Measurements from ENCODE around the gene PCDHGA4.
"Not testable (repeated sequence)": the region's sequence is repeated elsewhere in the genome, so short reads cannot be mapped to it uniquely, and the experiment has no call there.

The PCDHGA4 gene

DNA sequence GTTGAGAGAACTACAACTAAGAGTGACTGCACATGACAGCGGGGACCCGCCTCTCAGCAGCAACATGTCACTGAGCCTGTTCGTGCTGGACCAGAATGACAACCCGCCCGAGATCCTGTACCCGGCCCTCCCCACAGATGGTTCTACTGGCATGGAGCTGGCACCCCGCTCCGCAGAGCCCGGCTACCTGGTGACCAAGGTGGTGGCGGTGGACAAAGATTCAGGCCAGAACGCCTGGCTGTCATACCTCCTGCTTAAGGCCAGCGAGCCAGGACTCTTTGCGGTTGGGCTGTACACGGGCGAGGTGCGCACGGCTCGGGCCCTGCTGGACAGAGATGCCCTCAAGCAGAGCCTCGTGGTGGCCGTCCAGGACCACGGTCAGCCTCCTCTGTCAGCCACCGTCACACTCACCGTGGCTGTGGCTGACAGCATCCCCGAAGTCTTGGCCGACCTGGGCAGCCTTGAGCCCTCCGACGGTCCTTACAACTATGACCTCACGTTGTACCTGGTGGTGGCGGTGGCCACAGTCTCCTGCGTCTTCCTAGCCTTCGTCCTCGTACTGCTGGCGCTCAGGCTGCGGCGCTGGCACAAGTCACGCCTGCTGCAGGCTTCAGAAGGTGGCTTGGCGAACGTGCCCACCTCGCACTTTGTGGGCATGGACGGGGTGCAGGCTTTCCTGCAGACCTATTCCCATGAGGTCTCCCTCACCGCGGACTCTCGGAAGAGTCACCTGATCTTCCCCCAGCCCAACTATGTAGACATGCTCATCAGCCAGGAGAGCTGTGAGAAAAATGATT, 29.8 kb downstream of the PCDHGA4 start:
- DNase-seq (ENCODE audit: low read depth in 2 of 2): no peak

DNA sequence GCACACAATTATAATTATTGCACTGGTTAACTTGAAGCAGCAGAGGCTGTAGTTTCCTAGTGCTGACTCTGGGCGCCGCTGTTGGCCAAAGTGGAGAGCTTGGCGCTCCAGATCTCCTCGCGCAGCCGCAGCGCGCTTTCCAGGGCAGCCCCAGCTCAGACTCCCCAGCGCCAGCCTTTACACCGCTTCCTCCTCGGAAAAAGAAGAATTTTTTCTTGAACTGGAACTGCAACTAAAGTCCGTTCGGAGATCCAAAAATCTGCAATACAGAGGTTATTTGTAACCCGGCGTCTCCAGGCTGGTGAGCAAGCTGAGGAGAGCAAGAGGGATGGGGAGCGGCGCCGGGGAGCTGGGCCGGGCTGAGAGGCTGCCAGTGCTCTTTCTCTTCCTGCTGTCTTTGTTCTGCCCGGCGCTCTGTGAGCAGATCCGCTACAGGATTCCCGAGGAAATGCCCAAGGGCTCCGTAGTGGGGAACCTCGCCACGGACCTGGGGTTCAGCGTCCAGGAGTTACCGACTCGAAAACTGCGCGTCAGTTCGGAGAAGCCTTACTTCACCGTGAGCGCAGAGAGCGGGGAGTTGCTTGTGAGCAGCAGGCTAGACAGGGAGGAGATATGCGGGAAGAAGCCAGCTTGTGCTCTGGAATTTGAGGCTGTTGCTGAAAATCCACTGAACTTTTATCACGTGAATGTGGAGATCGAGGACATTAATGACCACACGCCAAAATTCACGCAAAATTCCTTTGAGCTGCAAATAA, 32.9 kb downstream of the PCDHGA4 start, which contains the start of gene PCDHGB4:
Gene PCDHGB4, plus strand, starts transcription at position 142 of the 755 bp plus-strand sequence. Its CDS starts 187 bp downstream, at position 329.
- DNase-seq (ENCODE audit: low read depth in 2 of 2): not testable (repeated sequence)

DNA sequence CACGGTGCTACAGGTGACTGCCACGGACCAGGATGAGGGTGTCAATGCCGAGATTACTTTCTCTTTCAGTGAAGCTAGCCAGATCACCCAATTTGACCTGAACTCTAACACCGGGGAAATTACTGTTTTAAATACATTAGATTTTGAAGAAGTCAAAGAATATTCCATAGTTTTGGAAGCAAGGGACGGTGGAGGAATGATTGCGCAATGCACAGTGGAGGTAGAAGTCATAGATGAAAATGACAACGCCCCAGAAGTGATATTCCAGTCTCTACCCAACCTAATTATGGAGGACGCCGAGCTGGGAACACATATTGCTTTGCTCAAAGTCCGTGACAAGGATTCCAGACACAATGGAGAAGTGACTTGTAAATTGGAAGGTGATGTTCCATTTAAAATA, 33.8 kb downstream of the PCDHGA4 start:
- no peak for DNase-seq (ENCODE audit: low read depth in 2 of 2)

GRCh38 chr5:141389153-141390042, 34.6 kb downstream of the PCDHGA4 start:
- no peak for DNase-seq (ENCODE audit: low read depth in 2 of 2)

DNA sequence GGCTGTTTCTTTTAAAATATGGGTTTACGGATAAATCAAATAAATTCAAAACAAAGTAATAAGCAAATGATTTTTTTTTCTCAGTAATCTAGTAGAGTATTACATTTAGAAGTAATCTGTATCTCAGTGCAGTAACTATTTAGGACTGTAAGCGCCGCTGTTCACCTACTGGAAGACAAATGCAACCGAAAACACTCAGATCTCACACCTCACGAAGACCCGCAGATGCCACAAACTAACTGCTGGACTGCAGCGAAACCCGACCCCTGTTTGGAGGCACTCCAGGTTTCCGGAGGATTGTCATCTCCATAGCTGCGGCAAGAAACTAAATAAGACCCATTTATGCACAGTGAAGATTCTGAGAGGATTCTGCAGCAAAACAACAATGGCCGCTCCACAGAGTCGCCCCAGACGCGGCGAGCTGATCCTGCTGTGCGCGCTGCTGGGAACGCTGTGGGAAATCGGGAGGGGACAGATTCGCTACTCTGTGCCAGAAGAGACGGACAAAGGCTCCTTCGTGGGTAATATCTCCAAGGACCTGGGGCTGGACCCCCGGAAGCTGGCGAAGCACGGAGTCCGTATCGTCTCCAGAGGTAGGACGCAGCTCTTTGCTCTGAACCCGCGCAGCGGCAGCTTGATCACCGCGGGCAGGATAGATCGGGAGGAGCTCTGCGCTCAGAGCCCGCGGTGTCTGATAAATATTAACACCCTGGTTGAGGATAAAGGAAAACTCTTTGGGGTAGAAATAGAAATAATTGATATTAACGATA, 37.8 kb downstream of the PCDHGA4 start, which contains the start of gene PCDHGA8:
Gene PCDHGA8, plus strand, starts transcription at position 205 of the 770 bp plus-strand sequence. Its CDS starts 181 bp downstream, at position 386.
- no peak for DNase-seq (ENCODE audit: low read depth in 2 of 2)

DNA sequence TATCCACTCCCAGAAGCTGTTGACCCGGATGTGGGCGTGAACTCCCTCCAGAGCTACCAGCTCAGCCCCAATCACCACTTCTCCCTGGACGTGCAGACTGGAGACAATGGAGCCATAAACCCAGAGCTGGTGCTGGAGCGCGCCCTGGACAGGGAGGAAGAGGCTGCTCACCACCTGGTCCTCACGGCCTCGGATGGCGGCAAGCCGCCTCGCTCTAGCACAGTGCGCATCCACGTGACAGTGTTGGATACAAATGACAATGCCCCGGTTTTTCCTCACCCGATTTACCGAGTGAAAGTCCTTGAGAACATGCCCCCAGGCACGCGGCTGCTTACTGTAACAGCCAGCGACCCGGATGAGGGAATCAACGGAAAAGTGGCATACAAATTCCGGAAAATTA, 38.4 kb downstream of the PCDHGA4 start:
- no peak for DNase-seq (ENCODE audit: low read depth in 2 of 2)

- DNase-seq (ENCODE audit: low read depth in 2 of 2): not testable (repeated sequence)
These were observed 39.8 kb downstream of the PCDHGA4 start for GRCh38 chr5:141394401-141395187.

GRCh38 chr5:141397756-141398551, 43.1 kb downstream of the PCDHGA4 start, which contains the start of gene PCDHGB5:
TSS of gene PCDHGB5 (plus strand) at chr5:141397947. CDS start at chr5:141398128, 181 bp downstream.
- not testable (repeated sequence) for DNase-seq (ENCODE audit: low read depth in 2 of 2)

DNA sequence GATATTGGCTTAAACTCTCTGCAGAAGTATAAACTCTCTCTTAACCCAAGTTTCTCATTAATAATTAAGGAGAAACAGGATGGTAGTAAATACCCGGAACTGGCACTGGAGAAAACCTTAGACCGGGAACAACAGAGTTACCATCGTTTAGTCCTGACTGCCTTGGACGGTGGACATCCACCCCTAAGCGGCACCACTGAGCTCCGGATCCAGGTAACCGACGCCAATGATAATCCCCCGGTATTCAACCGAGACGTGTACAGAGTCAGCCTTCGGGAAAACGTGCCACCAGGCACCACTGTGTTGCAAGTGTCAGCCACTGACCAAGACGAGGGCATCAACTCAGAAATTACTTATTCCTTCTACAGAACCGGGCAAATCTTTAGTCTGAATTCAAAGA, 43.8 kb downstream of the PCDHGA4 start:
- no peak for DNase-seq (ENCODE audit: low read depth in 2 of 2)

DNA sequence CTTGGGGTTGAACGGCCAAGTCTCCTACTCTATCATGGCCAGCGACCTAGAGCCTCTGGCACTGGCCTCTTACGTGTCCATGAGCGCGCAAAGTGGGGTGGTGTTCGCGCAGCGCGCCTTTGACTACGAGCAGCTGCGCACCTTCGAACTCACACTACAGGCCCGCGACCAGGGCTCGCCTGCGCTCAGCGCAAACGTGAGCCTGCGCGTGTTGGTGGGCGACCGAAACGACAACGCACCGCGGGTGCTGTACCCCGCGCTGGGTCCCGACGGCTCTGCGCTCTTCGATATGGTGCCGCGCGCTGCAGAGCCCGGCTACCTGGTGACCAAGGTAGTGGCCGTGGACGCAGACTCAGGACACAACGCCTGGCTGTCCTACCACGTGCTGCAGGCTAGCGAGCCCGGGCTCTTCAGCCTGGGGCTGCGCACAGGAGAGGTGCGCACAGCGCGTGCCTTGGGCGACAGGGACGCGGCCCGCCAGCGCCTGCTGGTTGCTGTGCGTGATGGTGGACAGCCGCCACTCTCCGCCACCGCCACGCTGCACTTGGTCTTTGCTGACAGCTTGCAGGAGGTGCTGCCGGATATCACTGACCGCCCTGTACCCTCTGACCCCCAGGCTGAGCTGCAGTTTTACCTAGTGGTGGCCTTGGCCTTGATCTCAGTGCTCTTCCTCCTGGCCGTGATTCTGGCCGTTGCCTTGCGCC, 44.9 kb downstream of the PCDHGA4 start:
- no peak for DNase-seq (ENCODE audit: low read depth in 2 of 2)

- DNase-seq (ENCODE audit: low read depth in 2 of 2): no peak
These were observed 47.9 kb downstream of the PCDHGA4 start, which contains the start of gene PCDHGA9 for GRCh38 chr5:141402553-141403243. TSS of gene PCDHGA9 (plus strand) at chr5:141402778. CDS start at chr5:141402953, 175 bp downstream.

- no peak for DNase-seq (ENCODE audit: low read depth in 2 of 2)
These were observed 48.6 kb downstream of the PCDHGA4 start for GRCh38 chr5:141403387-141403786.
